PFSK-1 (cell line): ENCODE results near the gene BPIFB4.

Experiments used
- FOXP2 ChIP-seq: optimal IDR thresholded peaks from 2 replicates; pipeline ENCODE3; 2011; ENCODE audit warnings: borderline replicate concordance, control low read depth, inconsistent platforms; ENCODE audit not compliant: insufficient read depth; ENCODE audit errors: extremely low read length, extremely low read depth
- POLR2AphosphoS5 ChIP-seq: IDR thresholded peaks from 2 replicates; pipeline ENCODE4 v1.6.1; 2012; ENCODE audit warnings: low read depth, mild to moderate bottlenecking, control low read depth, low read length, moderate library complexity
- SIN3A ChIP-seq: IDR thresholded peaks from 2 replicates; pipeline ENCODE4 v1.6.1; 2012; ENCODE audit warnings: mild to moderate bottlenecking, low read length, moderate library complexity, borderline replicate concordance; ENCODE audit not compliant: insufficient read depth
- TAF1 ChIP-seq: IDR thresholded peaks from 2 replicates; pipeline ENCODE4 v1.6.1; 2012; ENCODE audit warnings: low read length, control low read depth, borderline replicate concordance; ENCODE audit not compliant: insufficient read depth
- TF ChIP-seq, protein P1 (sequence below), 2 experiments: IDR thresholded peaks; 2 replicates each; pipeline versions ENCODE4 v1.6.1 to v1.8.0; 2011 to 2012; ENCODE audit warnings: low read depth in 2 of 2, low read length in 2 of 2, control low read depth in 1 of 2, inconsistent platforms in 1 of 2, mild to moderate bottlenecking in 1 of 2, moderate library complexity in 1 of 2; ENCODE audit not compliant: insufficient read depth in 1 of 2

Gene BPIFB4

DNA sequence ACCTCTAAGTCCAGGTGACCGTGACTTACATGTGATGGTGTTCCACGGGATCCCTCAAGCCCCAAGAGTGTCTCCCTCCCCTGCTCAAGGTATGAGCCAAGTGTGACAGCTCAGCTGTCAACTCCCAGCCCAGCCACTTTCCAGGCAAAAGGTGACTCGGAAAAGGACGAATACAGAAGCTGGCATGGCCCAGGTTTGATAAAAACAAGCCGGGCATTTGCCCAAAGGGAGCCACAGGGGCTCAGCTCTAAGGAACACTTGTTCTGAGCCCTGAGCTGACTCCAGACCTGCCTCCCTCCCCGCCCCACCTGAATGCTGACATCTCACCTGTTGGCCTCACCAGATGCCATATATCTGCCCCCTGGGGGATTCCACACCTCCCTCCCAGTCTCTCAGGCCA lies 45.6 kb downstream of the BPIFB4 start:
- TF ChIP-seq POLR2AphosphoS5 (no peak), FOXP2 (no peak), TAF1 (no peak)
- TF ChIP-seq, protein P1, sequence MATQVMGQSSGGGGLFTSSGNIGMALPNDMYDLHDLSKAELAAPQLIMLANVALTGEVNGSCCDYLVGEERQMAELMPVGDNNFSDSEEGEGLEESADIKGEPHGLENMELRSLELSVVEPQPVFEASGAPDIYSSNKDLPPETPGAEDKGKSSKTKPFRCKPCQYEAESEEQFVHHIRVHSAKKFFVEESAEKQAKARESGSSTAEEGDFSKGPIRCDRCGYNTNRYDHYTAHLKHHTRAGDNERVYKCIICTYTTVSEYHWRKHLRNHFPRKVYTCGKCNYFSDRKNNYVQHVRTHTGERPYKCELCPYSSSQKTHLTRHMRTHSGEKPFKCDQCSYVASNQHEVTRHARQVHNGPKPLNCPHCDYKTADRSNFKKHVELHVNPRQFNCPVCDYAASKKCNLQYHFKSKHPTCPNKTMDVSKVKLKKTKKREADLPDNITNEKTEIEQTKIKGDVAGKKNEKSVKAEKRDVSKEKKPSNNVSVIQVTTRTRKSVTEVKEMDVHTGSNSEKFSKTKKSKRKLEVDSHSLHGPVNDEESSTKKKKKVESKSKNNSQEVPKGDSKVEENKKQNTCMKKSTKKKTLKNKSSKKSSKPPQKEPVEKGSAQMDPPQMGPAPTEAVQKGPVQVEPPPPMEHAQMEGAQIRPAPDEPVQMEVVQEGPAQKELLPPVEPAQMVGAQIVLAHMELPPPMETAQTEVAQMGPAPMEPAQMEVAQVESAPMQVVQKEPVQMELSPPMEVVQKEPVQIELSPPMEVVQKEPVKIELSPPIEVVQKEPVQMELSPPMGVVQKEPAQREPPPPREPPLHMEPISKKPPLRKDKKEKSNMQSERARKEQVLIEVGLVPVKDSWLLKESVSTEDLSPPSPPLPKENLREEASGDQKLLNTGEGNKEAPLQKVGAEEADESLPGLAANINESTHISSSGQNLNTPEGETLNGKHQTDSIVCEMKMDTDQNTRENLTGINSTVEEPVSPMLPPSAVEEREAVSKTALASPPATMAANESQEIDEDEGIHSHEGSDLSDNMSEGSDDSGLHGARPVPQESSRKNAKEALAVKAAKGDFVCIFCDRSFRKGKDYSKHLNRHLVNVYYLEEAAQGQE (IDR thresholded peaks at IDR 0.05; ENCODE audit: insufficient read depth in 1 of 2, low read depth in 2 of 2, low read length in 2 of 2) = no peak

- TF ChIP-seq TAF1 = no peak
- no peak for TF ChIP-seq FOXP2
- TF ChIP-seq, protein P1 (IDR thresholded peaks at IDR 0.05; ENCODE audit: insufficient read depth in 1 of 2, low read depth in 2 of 2, low read length in 2 of 2) = no peak
- no peak for TF ChIP-seq SIN3A
- no peak for TF ChIP-seq POLR2AphosphoS5
These were observed 46.5 kb downstream of the BPIFB4 start for GRCh38 chr20:33125983-33126382.

GRCh38 chr20:33127422-33128097 lies 48.1 kb downstream of the BPIFB4 start:
- TF ChIP-seq FOXP2 (no peak), POLR2AphosphoS5 (no peak), SIN3A (no peak), TAF1 (no peak)
- TF ChIP-seq, protein P1 (IDR thresholded peaks at IDR 0.05; ENCODE audit: insufficient read depth in 1 of 2, low read depth in 2 of 2, low read length in 2 of 2) = no peak

DNA sequence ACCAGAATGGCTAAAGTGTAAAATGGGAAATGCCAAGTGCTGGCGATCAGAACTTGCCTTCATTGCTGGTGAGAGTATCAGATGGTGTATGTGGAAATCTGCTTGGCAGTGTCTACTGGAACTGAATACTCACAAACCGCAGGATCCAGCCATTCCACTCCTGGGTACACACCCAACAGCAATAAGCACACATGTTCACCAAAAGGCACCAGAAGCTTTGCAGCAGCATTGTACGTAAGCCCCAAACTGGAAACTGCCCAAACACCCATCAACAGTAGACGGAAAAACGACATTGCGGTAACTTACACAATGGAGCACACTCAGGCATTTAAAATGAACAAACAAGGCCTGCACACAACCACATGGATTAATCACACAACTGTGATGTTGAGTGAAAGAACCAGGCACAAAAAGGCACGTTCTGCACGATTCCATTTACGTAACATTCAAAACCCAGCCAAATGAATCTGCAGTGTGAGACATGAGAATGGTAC lies 51.2 kb downstream of the BPIFB4 start:
- TF ChIP-seq FOXP2 = no peak
- TF ChIP-seq, protein P1 (IDR thresholded peaks at IDR 0.05; ENCODE audit: insufficient read depth in 1 of 2, low read depth in 2 of 2, low read length in 2 of 2) = no peak
- TF ChIP-seq SIN3A = no peak
- no peak for TF ChIP-seq TAF1
- no peak for TF ChIP-seq POLR2AphosphoS5
